BLaER1 (cell line): Measurements from ENCODE around the gene MRGPRX2.

Experiments
- H3K27ac ChIP-seq: shearing (Covaris generic); formaldehyde crosslinking; 2 replicates; pipeline ENCODE4 v1.8.1; 2022
- H3K27me3 ChIP-seq: shearing (Covaris generic); formaldehyde crosslinking; 2 replicates; pipeline ENCODE4 v1.8.1; 2022
- H3K36me3 ChIP-seq: shearing (Covaris generic); formaldehyde crosslinking; 2 replicates; pipeline ENCODE4 v1.8.1; 2022
- H3K4me1 ChIP-seq: shearing (Covaris generic); formaldehyde crosslinking; 2 replicates; pipeline ENCODE4 v1.8.1; 2022
- H3K4me2 ChIP-seq: shearing (Covaris generic); formaldehyde crosslinking; 2 replicates; pipeline ENCODE4 v1.8.1; 2022
- H3K4me3 ChIP-seq: shearing (Covaris generic); formaldehyde crosslinking; 2 replicates; pipeline ENCODE4 v1.8.1; 2022
- H3K9ac ChIP-seq: shearing (Covaris generic); formaldehyde crosslinking; 2 replicates; pipeline ENCODE4 v1.8.1; 2022
- H3K9me3 ChIP-seq: shearing (Covaris generic); formaldehyde crosslinking; 2 replicates; pipeline ENCODE4 v1.8.1; 2022
- H4K20me1 ChIP-seq: shearing (Covaris generic); formaldehyde crosslinking; 2 replicates; pipeline ENCODE4 v1.8.1; 2022
- Cebpa-rat ChIP-seq: shearing (Covaris generic); IDR thresholded peaks from 2 replicates; pipeline ENCODE4 v1.8.1; 2022

Gene MRGPRX2

GRCh38 chr11:19092342-19092741 lies 31.8 kb upstream of the MRGPRX2 start:
- Histone ChIP-seq H3K9ac (no peak overlapping the region), H3K4me3 (no peak overlapping the region), H3K4me2 (no peak overlapping the region), H3K27ac (no peak overlapping the region), H3K36me3 (no peaks in the 10 kb centered on the region), H3K4me1 (no peaks in the 10 kb centered on the region), H4K20me1 (no peaks in the 10 kb centered on the region), H3K9me3 (no peaks in the 10 kb centered on the region), H3K27me3 (no peaks in the 10 kb centered on the region)
- no peak for TF ChIP-seq Cebpa-rat

- Histone ChIP-seq H4K20me1 (no peaks in the 10 kb centered on the region), H3K27me3 (no peaks in the 10 kb centered on the region), H3K36me3 (no peaks in the 10 kb centered on the region), H3K4me3 (no peak overlapping the region), H3K9ac (no peak overlapping the region), H3K4me2 (no peak overlapping the region), H3K9me3 (no peaks in the 10 kb centered on the region), H3K4me1 (no peaks in the 10 kb centered on the region), H3K27ac (no peak overlapping the region)
- TF ChIP-seq Cebpa-rat: no peak
These were observed 30.8 kb upstream of the MRGPRX2 start for GRCh38 chr11:19091366-19091765.

GRCh38 chr11:19089421-19089820 lies 28.9 kb upstream of the MRGPRX2 start:
- H3K9me3 ChIP-seq: no peaks in the 10 kb centered on the region
- no peaks in the 10 kb centered on the region for H3K4me1 ChIP-seq
- H4K20me1 ChIP-seq: no peaks in the 10 kb centered on the region
- no peak overlapping the region for H3K4me2 ChIP-seq
- no peak for TF ChIP-seq Cebpa-rat
- H3K27me3 ChIP-seq: no peaks in the 10 kb centered on the region
- no peak overlapping the region for H3K4me3 ChIP-seq
- H3K36me3 ChIP-seq: no peaks in the 10 kb centered on the region
- no peak overlapping the region for H3K9ac ChIP-seq
- no peak overlapping the region for H3K27ac ChIP-seq

GRCh38 chr11:19088791-19089190 lies 28.3 kb upstream of the MRGPRX2 start:
- no peak for TF ChIP-seq Cebpa-rat
- H4K20me1 ChIP-seq: no peaks in the 10 kb centered on the region
- H3K9me3 ChIP-seq: no peaks in the 10 kb centered on the region
- no peaks in the 10 kb centered on the region for H3K27me3 ChIP-seq
- H3K27ac ChIP-seq: no peak overlapping the region
- H3K4me1 ChIP-seq: no peaks in the 10 kb centered on the region
- no peak overlapping the region for H3K9ac ChIP-seq
- no peak overlapping the region for H3K4me2 ChIP-seq
- no peaks in the 10 kb centered on the region for H3K36me3 ChIP-seq
- H3K4me3 ChIP-seq: no peak overlapping the region

GRCh38 chr11:19087658-19088057 lies 27.1 kb upstream of the MRGPRX2 start:
- no peak for TF ChIP-seq Cebpa-rat
- Histone ChIP-seq H3K9ac (no peak overlapping the region), H3K4me2 (no peak overlapping the region), H3K27ac (no peak overlapping the region), H4K20me1 (no peaks in the 10 kb centered on the region), H3K9me3 (no peaks in the 10 kb centered on the region), H3K4me1 (no peaks in the 10 kb centered on the region), H3K27me3 (no peaks in the 10 kb centered on the region), H3K36me3 (no peaks in the 10 kb centered on the region), H3K4me3 (no peak overlapping the region)

GRCh38 chr11:19084661-19085315 lies 24.3 kb upstream of the MRGPRX2 start:
- no peak overlapping the region for H3K4me3 ChIP-seq
- H3K4me1 ChIP-seq: no peaks in the 10 kb centered on the region
- H3K4me2 ChIP-seq: no peak overlapping the region
- no peak overlapping the region for H3K9ac ChIP-seq
- H3K36me3 ChIP-seq: no peaks in the 10 kb centered on the region
- H3K27me3 ChIP-seq: no peaks in the 10 kb centered on the region
- no peak overlapping the region for H3K27ac ChIP-seq
- H3K9me3 ChIP-seq: no peaks in the 10 kb centered on the region
- H4K20me1 ChIP-seq: no peaks in the 10 kb centered on the region
- TF ChIP-seq Cebpa-rat: no peak

GRCh38 chr11:19083166-19083565 lies 22.6 kb upstream of the MRGPRX2 start:
- H3K4me3 ChIP-seq: no peak overlapping the region
- H3K9me3 ChIP-seq: no peaks in the 10 kb centered on the region
- no peaks in the 10 kb centered on the region for H3K4me1 ChIP-seq
- no peak overlapping the region for H3K4me2 ChIP-seq
- no peaks in the 10 kb centered on the region for H3K27me3 ChIP-seq
- H3K36me3 ChIP-seq: no peaks in the 10 kb centered on the region
- no peak overlapping the region for H3K27ac ChIP-seq
- no peak overlapping the region for H3K9ac ChIP-seq
- no peak for TF ChIP-seq Cebpa-rat
- no peaks in the 10 kb centered on the region for H4K20me1 ChIP-seq

GRCh38 chr11:19080579-19080993 lies 20.1 kb upstream of the MRGPRX2 start:
- H3K9me3 ChIP-seq: no peaks in the 10 kb centered on the region
- H4K20me1 ChIP-seq: no peaks in the 10 kb centered on the region
- TF ChIP-seq Cebpa-rat: no peak
- H3K27ac ChIP-seq: no peak overlapping the region
- H3K4me3 ChIP-seq: no peak overlapping the region
- H3K4me1 ChIP-seq: no peaks in the 10 kb centered on the region
- H3K4me2 ChIP-seq: no peak overlapping the region
- H3K27me3 ChIP-seq: no peaks in the 10 kb centered on the region
- no peak overlapping the region for H3K9ac ChIP-seq
- H3K36me3 ChIP-seq: no peaks in the 10 kb centered on the region

GRCh38 chr11:19079643-19080440 lies 19.3 kb upstream of the MRGPRX2 start:
- H3K27ac ChIP-seq: no peak overlapping the region
- H3K27me3 ChIP-seq: no peaks in the 10 kb centered on the region
- no peak overlapping the region for H3K9ac ChIP-seq
- no peak for TF ChIP-seq Cebpa-rat
- no peaks in the 10 kb centered on the region for H4K20me1 ChIP-seq
- no peaks in the 10 kb centered on the region for H3K36me3 ChIP-seq
- no peak overlapping the region for H3K4me3 ChIP-seq
- no peaks in the 10 kb centered on the region for H3K9me3 ChIP-seq
- H3K4me2 ChIP-seq: no peak overlapping the region
- no peaks in the 10 kb centered on the region for H3K4me1 ChIP-seq

- TF ChIP-seq Cebpa-rat: no peak
- Histone ChIP-seq H3K27me3 (no peaks in the 10 kb centered on the region), H3K36me3 (no peaks in the 10 kb centered on the region), H3K4me1 (no peaks in the 10 kb centered on the region), H3K27ac (no peak overlapping the region), H3K4me3 (no peak overlapping the region), H4K20me1 (no peaks in the 10 kb centered on the region), H3K4me2 (no peak overlapping the region), H3K9me3 (no peaks in the 10 kb centered on the region), H3K9ac (no peak overlapping the region)
These were observed 17.4 kb upstream of the MRGPRX2 start for GRCh38 chr11:19077965-19078364.
